ENCODE measurements around the gene IRGC.
A peak's percentile ranks its signal among the peaks of the same experiment; 100 is the strongest.

IRGC gene

GRCh38 chr19:43768273-43769050 lies 52.6 kb downstream of the IRGC start:
- no peaks in the 10 kb centered on the region for H3K27me3 ChIP-seq
- H3K9me3 ChIP-seq (replicated peaks in 1 of 11), result no peaks in the 10 kb centered on the region
- H3K36me3 ChIP-seq, result peaks cover 59 to 75% (median 69%) of the 10 kb centered on the region in 11 experiments; a peak in 21 of 22 replicates
- H3K9ac ChIP-seq, result peak overlapping the region in 8 of 11 experiments; percentile 8 to 55 (median 29); a peak in 9 of 22 replicates
- TF ChIP-seq Cebpa-rat (IDR thresholded peaks at IDR 0.05), result no peak
- H4K20me1 ChIP-seq, result peaks cover 0 to 32% (median 0%) of the 10 kb centered on the region in 11 experiments; a peak in 4 of 22 replicates
- H3K4me2 ChIP-seq, result peak overlapping the region in 9 of 11 experiments; percentile 6 to 97 (median 92); a peak in 16 of 22 replicates
- peaks cover 50 to 100% (median 78%) of the 10 kb centered on the region in 10 experiments for H3K4me1 ChIP-seq
- peak overlapping the region in 7 of 11 experiments; percentile 23 to 90 (median 43); a peak in 15 of 22 replicates for H3K27ac ChIP-seq
- no peak overlapping the region; a peak in 1 of 20 replicates for H3K4me3 ChIP-seq

- Histone ChIP-seq H3K4me2 (peak overlapping the region in 8 of 11 experiments; percentile 91 to 97 (median 92); a peak in 14 of 22 replicates), H3K4me3 (no peak overlapping the region; a peak in 1 of 20 replicates), H3K27me3 (no peaks in the 10 kb centered on the region), H3K9ac (peak overlapping the region in 7 of 11 experiments; percentile 8 to 55 (median 27); a peak in 4 of 22 replicates), H3K9me3 (replicated peaks in 1 of 11) (no peaks in the 10 kb centered on the region), H3K36me3 (peaks cover 67 to 83% (median 77%) of the 10 kb centered on the region in 11 experiments), H4K20me1 (peaks cover 0 to 40% (median 0%) of the 10 kb centered on the region in 11 experiments; a peak in 6 of 22 replicates), H3K27ac (peak overlapping the region in 5 of 11 experiments; percentile 25 to 90 (median 42); a peak in 7 of 22 replicates), H3K4me1 (peaks cover 51 to 100% (median 77%) of the 10 kb centered on the region in 10 experiments)
- TF ChIP-seq Cebpa-rat (IDR thresholded peaks at IDR 0.05), result no peak
Measured at GRCh38 chr19:43769256-43769655, 53.4 kb downstream of the IRGC start.
